HepG2 (cell line): ENCODE measurements around the gene ACER2.

Experiments used
- EZH2 ChIP-seq: conservative IDR thresholded peaks from 2 replicates; pipeline ENCODE4 v1.6.1; 2012; ENCODE audit warnings: mild to moderate bottlenecking, low read depth, low read length, moderate library complexity
- POLR2A ChIP-seq, 2 experiments: IDR thresholded peaks; 2 replicates each; pipeline ENCODE4 v1.6.1; 2011; ENCODE audit warnings: low read depth in 2 of 2, low read length in 2 of 2, mild to moderate bottlenecking in 1 of 2, moderate library complexity in 1 of 2; ENCODE audit not compliant: insufficient read depth in 1 of 2
- SMAD1 ChIP-seq: sonication (generic); formaldehyde crosslinking; IDR thresholded peaks from 2 replicates; pipeline ENCODE4 v1.4.0; 2020; ENCODE audit warnings: missing genetic modification reagents, low read depth, mild to moderate bottlenecking, borderline replicate concordance
- TEAD2 ChIP-seq: sonication (generic); formaldehyde crosslinking; IDR thresholded peaks from 2 replicates; pipeline ENCODE4 v1.9.0; 2021; ENCODE audit warnings: missing genetic modification reagents
- TF ChIP-seq, protein P1 (sequence below): sonication (generic); formaldehyde crosslinking; IDR thresholded peaks from 2 replicates; pipeline ENCODE4 v1.8.1; 2023; ENCODE audit warnings: mild to moderate bottlenecking, missing genetic modification reagents, borderline replicate concordance
- TF ChIP-seq, protein P2 (sequence below): sonication (generic); formaldehyde crosslinking; IDR thresholded peaks from 2 replicates; pipeline ENCODE4 v1.5.1; 2020; ENCODE audit warnings: mild to moderate bottlenecking, missing genetic modification reagents
- TF ChIP-seq, protein P3 (sequence below): sonication (generic); formaldehyde crosslinking; IDR thresholded peaks from 2 replicates; pipeline ENCODE4 v1.5.0; 2020; ENCODE audit warnings: mild to moderate bottlenecking, missing genetic modification reagents, moderate library complexity
- TF ChIP-seq, protein P4 (sequence below): sonication (generic); formaldehyde crosslinking; IDR thresholded peaks from 2 replicates; pipeline ENCODE4 v1.8.0; 2022; ENCODE audit warnings: missing genetic modification reagents, mild to moderate bottlenecking, moderate library complexity, borderline replicate concordance

DNA sequence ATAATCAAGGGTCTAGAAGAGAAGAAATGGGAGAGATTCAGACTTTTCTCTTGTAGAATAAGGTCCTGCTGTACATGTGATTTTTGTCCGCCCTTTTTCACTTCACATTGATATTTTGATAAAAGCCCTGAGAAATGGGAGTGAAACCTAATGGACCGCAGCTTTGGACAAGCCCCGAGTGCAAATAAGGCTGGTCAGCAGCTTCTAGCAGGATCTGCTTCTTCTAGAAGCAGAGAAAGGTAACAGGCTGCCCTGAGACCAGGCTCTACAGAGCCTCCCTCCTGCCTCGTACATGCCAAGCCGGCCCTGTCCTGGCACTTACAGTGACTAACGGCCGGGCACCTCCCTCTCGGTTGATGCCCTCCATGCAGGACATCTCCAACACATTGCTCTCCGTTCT is 33.4 kb downstream of the ACER2 start:
- TF ChIP-seq, protein P1, sequence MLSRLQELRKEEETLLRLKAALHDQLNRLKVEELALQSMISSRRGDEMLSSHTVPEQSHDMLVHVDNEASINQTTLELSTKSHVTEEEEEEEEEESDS (CRISPR knock-in tag): no peak
- TF ChIP-seq, protein P2, sequence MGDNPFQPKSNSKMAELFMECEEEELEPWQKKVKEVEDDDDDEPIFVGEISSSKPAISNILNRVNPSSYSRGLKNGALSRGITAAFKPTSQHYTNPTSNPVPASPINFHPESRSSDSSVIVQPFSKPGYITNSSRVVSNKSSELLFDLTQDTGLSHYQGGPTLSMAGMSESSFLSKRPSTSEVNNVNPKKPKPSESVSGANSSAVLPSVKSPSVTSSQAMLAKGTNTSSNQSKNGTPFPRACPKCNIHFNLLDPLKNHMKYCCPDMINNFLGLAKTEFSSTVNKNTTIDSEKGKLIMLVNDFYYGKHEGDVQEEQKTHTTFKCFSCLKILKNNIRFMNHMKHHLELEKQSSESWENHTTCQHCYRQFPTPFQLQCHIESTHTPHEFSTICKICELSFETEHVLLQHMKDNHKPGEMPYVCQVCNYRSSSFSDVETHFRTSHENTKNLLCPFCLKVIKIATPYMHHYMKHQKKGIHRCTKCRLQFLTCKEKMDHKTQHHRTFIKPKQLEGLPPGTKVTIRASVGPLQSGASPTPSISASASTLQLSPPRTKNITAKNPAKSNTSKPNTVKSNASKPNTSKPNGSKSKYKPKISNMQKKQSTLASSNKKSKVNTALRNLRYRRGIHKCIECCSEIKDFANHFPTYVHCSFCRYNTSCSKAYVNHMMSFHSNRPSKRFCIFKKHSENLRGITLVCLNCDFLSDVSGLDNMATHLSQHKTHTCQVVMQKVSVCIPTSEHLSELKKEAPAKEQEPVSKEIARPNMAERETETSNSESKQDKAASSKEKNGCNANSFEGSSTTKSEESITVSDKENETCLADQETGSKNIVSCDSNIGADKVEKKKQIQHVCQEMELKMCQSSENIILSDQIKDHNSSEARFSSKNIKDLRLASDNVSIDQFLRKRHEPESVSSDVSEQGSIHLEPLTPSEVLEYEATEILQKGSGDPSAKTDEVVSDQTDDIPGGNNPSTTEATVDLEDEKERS (CRISPR knock-in tag): no peak
- TF ChIP-seq, protein P3, sequence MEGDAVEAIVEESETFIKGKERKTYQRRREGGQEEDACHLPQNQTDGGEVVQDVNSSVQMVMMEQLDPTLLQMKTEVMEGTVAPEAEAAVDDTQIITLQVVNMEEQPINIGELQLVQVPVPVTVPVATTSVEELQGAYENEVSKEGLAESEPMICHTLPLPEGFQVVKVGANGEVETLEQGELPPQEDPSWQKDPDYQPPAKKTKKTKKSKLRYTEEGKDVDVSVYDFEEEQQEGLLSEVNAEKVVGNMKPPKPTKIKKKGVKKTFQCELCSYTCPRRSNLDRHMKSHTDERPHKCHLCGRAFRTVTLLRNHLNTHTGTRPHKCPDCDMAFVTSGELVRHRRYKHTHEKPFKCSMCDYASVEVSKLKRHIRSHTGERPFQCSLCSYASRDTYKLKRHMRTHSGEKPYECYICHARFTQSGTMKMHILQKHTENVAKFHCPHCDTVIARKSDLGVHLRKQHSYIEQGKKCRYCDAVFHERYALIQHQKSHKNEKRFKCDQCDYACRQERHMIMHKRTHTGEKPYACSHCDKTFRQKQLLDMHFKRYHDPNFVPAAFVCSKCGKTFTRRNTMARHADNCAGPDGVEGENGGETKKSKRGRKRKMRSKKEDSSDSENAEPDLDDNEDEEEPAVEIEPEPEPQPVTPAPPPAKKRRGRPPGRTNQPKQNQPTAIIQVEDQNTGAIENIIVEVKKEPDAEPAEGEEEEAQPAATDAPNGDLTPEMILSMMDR: no peak
- TF ChIP-seq EZH2 (no peak), TEAD2 (no peak), POLR2A (IDR thresholded peaks at IDR 0.05; ENCODE audit: insufficient read depth in 1 of 2, low read depth in 2 of 2, low read length in 2 of 2) (no peak), SMAD1 (no peak)
- TF ChIP-seq, protein P4, sequence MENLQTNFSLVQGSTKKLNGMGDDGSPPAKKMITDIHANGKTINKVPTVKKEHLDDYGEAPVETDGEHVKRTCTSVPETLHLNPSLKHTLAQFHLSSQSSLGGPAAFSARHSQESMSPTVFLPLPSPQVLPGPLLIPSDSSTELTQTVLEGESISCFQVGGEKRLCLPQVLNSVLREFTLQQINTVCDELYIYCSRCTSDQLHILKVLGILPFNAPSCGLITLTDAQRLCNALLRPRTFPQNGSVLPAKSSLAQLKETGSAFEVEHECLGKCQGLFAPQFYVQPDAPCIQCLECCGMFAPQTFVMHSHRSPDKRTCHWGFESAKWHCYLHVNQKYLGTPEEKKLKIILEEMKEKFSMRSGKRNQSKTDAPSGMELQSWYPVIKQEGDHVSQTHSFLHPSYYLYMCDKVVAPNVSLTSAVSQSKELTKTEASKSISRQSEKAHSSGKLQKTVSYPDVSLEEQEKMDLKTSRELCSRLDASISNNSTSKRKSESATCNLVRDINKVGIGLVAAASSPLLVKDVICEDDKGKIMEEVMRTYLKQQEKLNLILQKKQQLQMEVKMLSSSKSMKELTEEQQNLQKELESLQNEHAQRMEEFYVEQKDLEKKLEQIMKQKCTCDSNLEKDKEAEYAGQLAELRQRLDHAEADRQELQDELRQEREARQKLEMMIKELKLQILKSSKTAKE: no peak
